GM19395 (cell line): ENCODE measurements around the gene NUP62.
"Not testable (repeated sequence)": the region's sequence is repeated elsewhere in the genome, so short reads cannot be mapped to it uniquely, and the experiment has no call there.

Source experiments
- ATAC-seq: cut with Tn5 transposase; IDR thresholded peaks from one replicate; pipeline ENCODE4 v1.9.1; 2021; ENCODE audit warnings: mild to moderate bottlenecking, moderate library complexity; ENCODE audit not compliant: unreplicated experiment

Gene NUP62

GRCh38 chr19:49951806-49952478 lies 22.6 kb upstream of the NUP62 start:
- no peak for ATAC-seq

GRCh38 chr19:49950956-49951526 lies 21.7 kb upstream of the NUP62 start:
- ATAC-seq, result no peak

- no peak for ATAC-seq
These were observed 21.3 kb upstream of the NUP62 start for GRCh38 chr19:49950590-49950948.

DNA sequence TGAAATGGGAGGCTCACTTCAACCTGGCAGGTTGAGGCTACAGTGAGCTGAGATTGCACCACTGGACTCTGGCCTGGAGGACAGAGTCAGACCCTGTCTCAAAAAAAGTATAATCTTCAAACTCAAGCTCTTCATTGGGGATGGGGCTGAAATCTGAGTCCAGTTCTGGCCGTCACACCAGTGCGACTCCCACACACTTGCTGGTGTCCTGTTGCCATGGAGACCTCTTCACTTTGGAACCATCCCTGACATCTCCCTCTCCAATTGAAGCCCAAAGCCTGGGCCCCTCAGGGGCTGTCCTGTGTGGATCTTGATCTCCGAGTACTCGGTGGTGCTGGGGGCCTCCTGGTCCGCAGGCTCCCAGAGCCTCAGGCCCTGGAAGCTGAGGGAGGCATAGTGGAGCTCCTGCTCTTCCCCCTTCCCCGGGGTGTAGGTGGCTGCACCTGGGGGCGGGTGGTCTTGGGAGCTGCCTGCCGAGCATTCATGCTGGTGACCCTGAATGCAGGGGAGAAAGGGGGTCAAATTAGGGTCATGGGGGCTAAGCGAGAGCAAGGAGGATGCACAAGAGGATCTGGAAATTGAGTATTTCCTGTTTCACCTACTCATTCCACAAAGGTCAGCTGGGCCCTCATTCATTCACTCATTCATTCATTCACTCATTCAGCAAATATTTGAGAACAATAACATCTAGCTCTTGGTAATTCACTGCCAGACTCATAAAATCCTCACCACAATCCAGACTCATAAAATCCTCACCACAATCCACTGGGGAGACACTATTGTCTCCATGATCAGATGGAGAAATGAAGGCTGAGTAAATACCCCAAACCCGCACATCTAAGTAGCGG lies 20.7 kb upstream of the NUP62 start:
- ATAC-seq, result no peak

DNA sequence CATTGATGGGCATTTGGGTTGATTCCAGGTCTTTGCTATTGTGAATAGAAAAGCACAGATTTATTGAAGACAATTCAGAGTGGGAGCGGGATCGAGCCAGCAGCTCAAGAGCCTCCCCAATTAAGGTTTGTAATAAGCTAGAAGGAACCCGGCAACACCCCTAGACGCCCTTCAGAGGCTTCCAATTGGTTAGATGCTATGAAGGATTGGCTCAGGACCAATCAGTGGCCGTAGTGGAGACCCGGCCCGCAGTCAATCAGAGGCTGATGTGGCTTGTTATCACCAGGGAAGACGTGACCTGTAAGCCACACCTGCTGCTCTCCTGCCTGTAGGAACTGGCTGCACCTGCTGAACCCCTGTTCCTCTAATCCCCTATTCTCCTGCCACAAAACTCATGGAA lies 17.1 kb upstream of the NUP62 start:
- no peak for ATAC-seq

- ATAC-seq, result not testable (repeated sequence)
These were observed 15.3 kb upstream of the NUP62 start for GRCh38 chr19:49944567-49944966.

- no peak for ATAC-seq
These were observed 11.1 kb upstream of the NUP62 start for GRCh38 chr19:49940482-49940791.

- no peak for ATAC-seq
These were observed 10.6 kb upstream of the NUP62 start for GRCh38 chr19:49939721-49940481.

GRCh38 chr19:49938662-49939061 lies 9.4 kb upstream of the NUP62 start:
- no peak for ATAC-seq

DNA sequence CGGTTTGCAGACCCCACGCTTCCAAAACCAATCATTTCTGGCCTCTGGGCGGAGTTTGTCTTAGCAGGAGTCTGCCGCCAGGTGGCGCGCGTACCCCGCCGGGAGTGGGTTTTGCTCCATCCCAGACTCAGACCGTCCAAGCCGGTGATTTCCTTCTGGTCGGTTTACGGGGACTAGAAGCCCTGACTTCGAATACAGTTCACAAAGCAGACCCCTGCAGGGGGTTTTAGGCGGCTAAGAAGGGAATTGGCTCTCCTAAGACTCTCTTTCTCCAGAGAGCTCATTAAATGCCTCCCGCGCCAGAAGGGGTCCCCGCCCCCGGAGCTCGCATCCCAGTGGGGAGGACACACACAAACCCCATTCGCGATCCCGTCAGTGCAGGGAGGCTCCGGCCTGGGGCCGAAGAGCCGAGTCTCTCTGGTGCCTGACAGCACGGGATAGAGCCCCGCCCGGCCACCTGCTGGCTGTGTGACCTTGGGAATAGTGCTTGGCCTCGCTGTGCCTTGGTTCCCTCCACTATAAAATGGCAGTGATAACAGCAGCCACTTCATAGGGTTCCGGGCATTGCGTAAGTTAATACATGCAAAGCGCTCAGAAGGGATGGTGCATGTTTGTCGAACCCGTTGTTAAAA lies 8.6 kb upstream of the NUP62 start:
- no peak for ATAC-seq

DNA sequence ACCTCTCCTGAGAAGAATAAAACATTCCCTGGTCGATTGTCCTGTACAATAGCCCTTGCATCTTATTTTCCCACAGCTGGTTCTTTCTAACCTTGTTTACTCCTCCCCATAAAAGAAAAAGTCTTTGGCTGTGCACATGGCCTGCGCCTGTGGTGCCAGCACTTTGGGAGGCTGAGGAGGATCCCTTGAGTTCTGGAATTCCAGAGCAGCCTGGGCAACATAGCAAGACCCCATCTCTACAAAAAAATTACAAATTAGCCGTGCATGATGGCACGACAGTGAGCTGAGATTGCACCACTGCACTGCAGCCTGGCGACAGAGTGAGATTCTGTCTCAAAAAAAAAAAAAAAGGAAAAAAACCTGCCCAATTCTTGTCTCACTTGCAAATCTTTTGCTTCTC lies 7.2 kb upstream of the NUP62 start:
- ATAC-seq, result no peak

GRCh38 chr19:49933643-49934042 lies 4.3 kb upstream of the NUP62 start:
- no peak for ATAC-seq

DNA sequence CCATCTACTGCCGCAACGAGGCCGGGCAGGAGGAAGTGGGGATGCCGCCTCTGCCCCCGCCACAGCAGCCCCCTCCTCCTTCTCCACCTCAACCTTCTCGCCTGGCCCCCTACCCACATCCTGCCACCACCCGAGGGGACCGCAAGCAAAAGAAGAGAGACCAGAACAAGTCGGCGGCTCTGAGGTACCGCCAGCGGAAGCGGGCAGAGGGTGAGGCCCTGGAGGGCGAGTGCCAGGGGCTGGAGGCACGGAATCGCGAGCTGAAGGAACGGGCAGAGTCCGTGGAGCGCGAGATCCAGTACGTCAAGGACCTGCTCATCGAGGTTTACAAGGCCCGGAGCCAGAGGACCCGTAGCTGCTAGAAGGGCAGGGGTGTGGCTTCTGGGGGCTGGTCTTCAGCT lies 3.4 kb upstream of the NUP62 start:
- no peak for ATAC-seq

DNA sequence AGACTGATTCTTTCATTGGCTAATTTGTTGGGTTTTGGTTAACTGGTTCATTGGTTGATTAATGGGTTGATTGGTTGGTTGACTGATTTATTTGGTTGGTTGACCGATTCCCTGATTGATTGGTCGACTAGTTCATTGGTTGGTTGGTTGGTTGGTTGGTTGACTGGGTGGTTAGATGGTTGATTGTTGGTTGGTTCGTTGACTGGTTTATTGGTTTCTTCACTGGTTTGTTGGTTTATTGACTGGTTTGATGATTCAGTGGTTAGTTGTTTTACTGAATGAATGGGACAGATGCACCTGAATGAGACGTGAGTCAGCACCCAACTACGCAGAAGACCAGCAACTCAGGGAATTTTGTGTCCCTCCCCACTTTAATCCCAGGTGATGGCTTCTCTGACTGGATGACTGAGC lies 2.7 kb upstream of the NUP62 start:
- no peak for ATAC-seq

GRCh38 chr19:49931293-49932040 lies 2.2 kb upstream of the NUP62 start:
- no peak for ATAC-seq

GRCh38 chr19:49930483-49931011 lies 1.2 kb upstream of the NUP62 start:
- no peak for ATAC-seq

DNA sequence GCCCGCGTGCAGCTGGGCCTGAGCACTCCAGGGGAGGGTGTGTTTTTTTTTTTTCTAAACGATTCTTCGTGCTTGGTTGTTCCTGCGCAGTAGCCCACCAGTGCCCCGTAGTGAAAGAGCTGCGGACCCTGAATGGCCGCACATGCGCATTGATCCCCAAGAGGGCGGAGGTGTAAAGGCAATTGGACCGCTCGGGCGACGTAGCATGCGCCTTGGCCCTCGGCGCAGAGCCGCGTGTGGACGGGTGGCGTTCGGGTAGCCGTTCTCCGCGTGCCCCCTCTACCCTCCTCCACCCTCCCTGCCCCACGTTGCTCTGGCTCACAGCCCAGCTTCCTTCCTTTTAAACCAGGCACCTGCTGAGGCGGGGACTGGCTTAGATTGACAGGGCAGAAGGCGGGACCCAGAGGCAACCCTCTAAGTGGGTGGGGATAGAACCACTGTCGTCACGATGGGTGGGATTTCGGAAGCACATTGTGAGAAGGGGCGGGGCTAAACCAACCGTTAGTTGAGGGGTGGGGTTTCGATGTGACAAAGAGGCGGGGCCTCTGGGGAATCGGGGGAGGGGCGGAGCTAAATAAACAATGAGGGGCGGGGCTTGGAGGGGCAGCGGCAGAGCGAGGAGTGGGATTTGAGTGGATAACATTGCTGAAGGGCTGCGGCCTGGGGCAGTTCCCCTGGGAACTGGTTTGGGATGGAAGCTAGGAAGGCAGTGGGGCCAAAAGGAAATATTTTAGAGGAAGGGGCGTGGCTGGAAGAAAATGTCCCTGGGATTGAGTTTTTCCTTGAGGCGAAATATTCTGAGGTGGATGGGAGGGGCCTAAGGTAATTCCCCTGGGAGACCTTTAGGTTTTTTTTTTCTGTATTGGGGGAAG lies 543 bp upstream of the NUP62 start:
- peak; percentile 76 for ATAC-seq

DNA sequence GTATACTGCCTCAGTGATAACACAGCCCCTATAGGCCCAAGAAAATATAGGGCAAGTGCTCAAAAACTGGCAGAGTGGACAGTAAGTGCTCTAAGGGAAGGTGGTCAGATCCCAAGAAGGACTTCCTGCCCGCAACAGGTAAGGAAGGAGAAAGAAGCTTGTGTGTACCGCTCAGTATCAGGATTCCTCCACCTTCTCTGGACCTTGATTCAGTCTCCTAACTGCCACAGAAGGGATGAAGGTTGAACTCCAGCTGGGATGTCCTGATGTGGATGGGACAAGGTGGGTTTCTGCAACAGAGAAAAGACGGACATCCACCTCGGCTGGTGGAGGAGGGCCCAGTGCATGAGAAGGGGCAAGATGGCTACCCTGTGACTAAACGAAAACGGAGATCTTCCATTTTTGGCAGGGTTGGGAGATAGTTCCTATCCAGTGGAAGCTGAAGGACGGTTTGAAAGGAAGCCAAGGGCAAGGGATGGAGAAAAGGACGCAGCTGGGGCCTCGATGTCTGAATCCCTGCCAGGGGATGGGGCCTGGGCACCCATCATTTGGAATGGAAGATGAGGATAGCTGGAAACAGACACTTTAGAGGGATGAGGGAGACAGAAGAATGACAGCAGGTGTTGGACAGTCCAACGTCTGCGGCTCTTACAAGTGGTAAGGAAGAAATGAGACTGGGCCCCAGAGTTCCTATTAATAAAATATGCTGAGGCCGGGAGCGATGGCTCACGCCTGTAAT lies 1.6 kb downstream of the NUP62 start:
- no peak for ATAC-seq

DNA sequence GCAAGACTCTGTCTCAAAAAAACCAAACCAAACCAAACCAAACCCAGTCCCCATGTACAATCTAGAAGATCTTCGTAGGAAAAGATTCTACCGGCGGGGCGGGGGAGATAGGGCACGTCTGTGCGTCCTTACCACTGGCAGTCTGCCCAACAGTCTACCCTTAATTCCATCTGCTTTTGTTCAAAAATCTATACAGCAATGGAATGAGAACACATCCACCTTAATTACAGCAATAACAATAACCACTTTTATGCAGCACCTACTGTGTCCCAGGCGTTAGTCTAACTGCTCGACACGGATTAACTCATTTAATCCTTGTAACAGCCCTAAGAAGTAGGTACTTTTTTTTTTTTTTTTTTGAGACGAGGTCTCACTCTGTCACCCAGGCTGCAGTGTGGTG lies 2.8 kb downstream of the NUP62 start:
- no peak for ATAC-seq
